Glutamatergic neuron (in vitro differentiated cells): ENCODE data around the gene PIK3CG. TPM values are rescaled to one million over a fixed set of nuclear protein-coding genes. Genes with fewer than 3 reads are reported as not detected.
"Not testable (repeated sequence)": the region's sequence is repeated elsewhere in the genome, so short reads cannot be mapped to it uniquely, and the experiment has no call there.

ENCODE experiments used
- DNase-seq: peaks from one replicate; pipeline ENCODE4 v3.0.0; 2022
- H3K27ac Mint-ChIP-seq: one replicate; pipeline ENCODE4 v1.8.0; 2020; ENCODE audit warnings: mild to moderate bottlenecking, mixed read lengths, inconsistent platforms; ENCODE audit not compliant: unreplicated experiment
- H3K27me3 Mint-ChIP-seq: one replicate; pipeline ENCODE4 v1.8.0; 2020; ENCODE audit warnings: mild to moderate bottlenecking, moderate library complexity, mixed read lengths, inconsistent platforms; ENCODE audit not compliant: unreplicated experiment
- H3K36me3 Mint-ChIP-seq: one replicate; pipeline ENCODE4 v1.8.0; 2020; ENCODE audit warnings: mild to moderate bottlenecking, mixed read lengths, inconsistent platforms; ENCODE audit not compliant: unreplicated experiment
- H3K4me1 Mint-ChIP-seq: one replicate; pipeline ENCODE4 v1.8.0; 2020; ENCODE audit warnings: mild to moderate bottlenecking, low read depth, mixed read lengths, inconsistent platforms; ENCODE audit not compliant: unreplicated experiment
- H3K4me3 Mint-ChIP-seq: one replicate; pipeline ENCODE4 v1.8.0; 2020; ENCODE audit warnings: mild to moderate bottlenecking, mixed read lengths, inconsistent platforms; ENCODE audit not compliant: unreplicated experiment
- H3K9me3 Mint-ChIP-seq: one replicate; pipeline ENCODE4 v1.8.0; 2020; ENCODE audit warnings: mild to moderate bottlenecking, moderate library complexity, mixed read lengths, inconsistent platforms; ENCODE audit not compliant: unreplicated experiment
- total RNA-seq: library from RNA; stranded (reverse); fragmentation: NEBNext Ultra II Directional; extraction: Animal tissue kit (Norgen Biotek cat#: 25700); gene quantifications from one replicate; pipeline ENCODE4 v1.2.1, GENCODE V29; 2021; ENCODE audit not compliant: unreplicated experiment
- TF ChIP-seq, protein P1 (sequence below): fragments of 200-600 bp; sonication (generic); IDR thresholded peaks from one replicate; pipeline ENCODE4 v1.5.0; 2021; ENCODE audit not compliant: partially characterized antibody, unreplicated experiment

PIK3CG gene
- total RNA-seq, 1 donor from 2014 or later: not detected

- H3K4me3 Mint-ChIP-seq: no peak overlapping the region
- TF ChIP-seq, protein P1, sequence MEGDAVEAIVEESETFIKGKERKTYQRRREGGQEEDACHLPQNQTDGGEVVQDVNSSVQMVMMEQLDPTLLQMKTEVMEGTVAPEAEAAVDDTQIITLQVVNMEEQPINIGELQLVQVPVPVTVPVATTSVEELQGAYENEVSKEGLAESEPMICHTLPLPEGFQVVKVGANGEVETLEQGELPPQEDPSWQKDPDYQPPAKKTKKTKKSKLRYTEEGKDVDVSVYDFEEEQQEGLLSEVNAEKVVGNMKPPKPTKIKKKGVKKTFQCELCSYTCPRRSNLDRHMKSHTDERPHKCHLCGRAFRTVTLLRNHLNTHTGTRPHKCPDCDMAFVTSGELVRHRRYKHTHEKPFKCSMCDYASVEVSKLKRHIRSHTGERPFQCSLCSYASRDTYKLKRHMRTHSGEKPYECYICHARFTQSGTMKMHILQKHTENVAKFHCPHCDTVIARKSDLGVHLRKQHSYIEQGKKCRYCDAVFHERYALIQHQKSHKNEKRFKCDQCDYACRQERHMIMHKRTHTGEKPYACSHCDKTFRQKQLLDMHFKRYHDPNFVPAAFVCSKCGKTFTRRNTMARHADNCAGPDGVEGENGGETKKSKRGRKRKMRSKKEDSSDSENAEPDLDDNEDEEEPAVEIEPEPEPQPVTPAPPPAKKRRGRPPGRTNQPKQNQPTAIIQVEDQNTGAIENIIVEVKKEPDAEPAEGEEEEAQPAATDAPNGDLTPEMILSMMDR: no peak
- no peak overlapping the region for H3K27ac Mint-ChIP-seq
- no peaks in the 10 kb centered on the region for H3K27me3 Mint-ChIP-seq
- no peak for DNase-seq
- peaks cover 2% of the 10 kb centered on the region for H3K9me3 Mint-ChIP-seq
- H3K36me3 Mint-ChIP-seq: no peaks in the 10 kb centered on the region
- H3K4me1 Mint-ChIP-seq: no peaks in the 10 kb centered on the region
Measured at GRCh38 chr7:106936236-106936635, 71.2 kb downstream of the PIK3CG start.

- not testable (repeated sequence) for DNase-seq, H3K4me3 Mint-ChIP-seq, H3K27me3 Mint-ChIP-seq, H3K36me3 Mint-ChIP-seq, H3K9me3 Mint-ChIP-seq, H3K27ac Mint-ChIP-seq, H3K4me1 Mint-ChIP-seq
Measured at GRCh38 chr7:106938122-106938521, 73.0 kb downstream of the PIK3CG start.

DNA sequence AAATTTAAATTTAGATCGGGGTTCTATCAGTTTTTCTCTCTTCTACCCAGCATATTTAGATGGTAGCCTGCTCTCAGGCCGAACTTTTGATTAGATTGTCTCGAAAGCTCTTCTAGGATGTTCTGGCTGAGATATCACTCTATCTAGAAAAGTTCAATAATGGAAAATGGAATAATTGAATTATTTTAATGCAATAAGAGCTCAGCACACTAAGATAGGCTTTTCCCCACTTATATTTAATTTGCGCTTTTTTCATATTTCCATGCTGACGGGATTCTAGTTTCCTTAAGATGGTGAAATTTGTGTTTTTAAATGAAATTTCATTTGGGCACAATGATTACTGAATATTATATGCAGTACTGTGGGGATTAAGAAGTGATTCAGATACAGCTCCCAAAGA is 73.7 kb downstream of the PIK3CG start:
- Mint-ChIP-seq H3K9me3 (peaks cover 2% of the 10 kb centered on the region), H3K27me3 (no peaks in the 10 kb centered on the region), H3K4me3 (no peak overlapping the region), H3K36me3 (no peaks in the 10 kb centered on the region), H3K4me1 (no peaks in the 10 kb centered on the region), H3K27ac (no peak overlapping the region)
- TF ChIP-seq, protein P1: no peak
- DNase-seq: no peak

GRCh38 chr7:106944035-106944665 is 79.1 kb downstream of the PIK3CG start:
- H3K27me3 Mint-ChIP-seq: no peaks in the 10 kb centered on the region
- no peak for DNase-seq
- H3K36me3 Mint-ChIP-seq: no peaks in the 10 kb centered on the region
- TF ChIP-seq, protein P1: no peak
- no peak overlapping the region for H3K4me3 Mint-ChIP-seq
- H3K4me1 Mint-ChIP-seq: peaks cover 1% of the 10 kb centered on the region
- H3K9me3 Mint-ChIP-seq: no peaks in the 10 kb centered on the region
- no peak overlapping the region for H3K27ac Mint-ChIP-seq

- Mint-ChIP-seq H3K27ac (no peak overlapping the region), H3K27me3 (no peaks in the 10 kb centered on the region), H3K4me3 (no peak overlapping the region), H3K4me1 (peaks cover 1% of the 10 kb centered on the region), H3K36me3 (no peaks in the 10 kb centered on the region), H3K9me3 (no peaks in the 10 kb centered on the region)
- TF ChIP-seq, protein P1: peak; percentile 69
- DNase-seq: peak; percentile 38
Measured at GRCh38 chr7:106947244-106947728, 82.2 kb downstream of the PIK3CG start.
